ENCODE data around the gene PACRG.

DNA sequence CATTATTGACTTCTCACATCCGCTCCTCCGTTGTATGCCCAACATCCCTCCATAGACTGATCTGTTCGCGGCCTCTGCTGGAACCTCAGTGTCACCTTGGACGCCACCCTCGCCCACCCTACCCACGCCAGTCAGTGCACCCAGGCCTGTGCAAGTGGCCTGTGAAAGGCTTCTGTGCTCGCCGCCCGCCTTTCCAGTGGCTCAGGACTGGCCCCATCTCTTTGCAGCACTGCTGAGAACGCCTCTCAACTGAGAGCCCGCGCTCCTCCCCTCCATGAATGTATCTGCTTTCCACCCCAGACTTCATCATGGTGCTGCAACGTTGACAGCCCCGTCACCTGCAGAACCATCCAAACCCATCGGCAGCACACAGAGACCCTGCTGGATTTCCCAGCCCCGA is 459.4 kb downstream of the PACRG start:
- TF ChIP-seq CTCF (IDR thresholded peaks at IDR 0.05; ENCODE audit: insufficient read depth, low read length, poor library complexity, severe bottlenecking) = no peak
- no peak for TF ChIP-seq EZH2phosphoT487 (conservative IDR thresholded peaks at IDR 0.05; ENCODE audit: low read length)
